ENCODE results near the gene ABR.
"Not testable (repeated sequence)": the region's sequence is repeated elsewhere in the genome, so short reads cannot be mapped to it uniquely, and the experiment has no call there.

The ABR gene

DNA sequence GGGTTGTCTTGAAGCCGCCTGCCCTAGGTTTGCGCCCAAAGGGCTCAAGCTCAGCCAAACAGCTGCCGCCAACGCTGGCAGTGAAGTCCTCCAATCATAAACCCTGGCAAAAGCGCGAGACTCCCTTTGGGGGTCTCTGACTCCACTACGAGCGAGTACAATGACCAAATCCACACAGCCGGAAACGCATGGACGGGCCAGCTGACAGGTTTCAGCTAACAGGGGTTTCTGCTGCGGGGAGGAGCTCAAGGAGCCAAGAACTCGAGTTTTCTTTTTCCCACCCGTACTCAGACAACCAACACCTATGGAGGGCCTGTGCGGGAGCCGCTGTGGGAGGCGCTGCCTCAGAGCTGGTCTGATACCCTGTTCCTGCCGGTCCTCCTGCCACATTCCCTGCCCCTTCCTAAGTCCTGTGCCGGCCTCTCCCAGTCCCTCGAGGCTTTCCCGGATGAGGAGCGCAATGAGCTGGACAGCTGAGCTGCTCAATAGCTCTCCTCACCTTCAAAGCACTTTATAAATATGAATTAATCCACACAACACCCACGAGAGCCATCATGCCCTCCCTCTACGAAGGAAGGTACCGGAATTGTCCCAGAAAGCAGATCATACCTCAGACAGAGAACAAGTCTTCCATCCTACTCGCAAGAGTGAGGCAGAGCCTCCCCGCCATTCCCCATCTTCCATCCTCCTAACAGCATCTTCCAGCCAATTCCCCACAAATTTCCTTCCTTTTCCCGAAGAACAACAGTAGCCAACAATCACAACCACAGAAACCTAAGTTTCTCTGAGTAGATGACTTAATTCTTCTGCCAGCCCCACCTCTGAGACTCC lies 6.1 kb downstream of the ABR start:
- no peak for DNase-seq (ENCODE audit: low spot score)

DNA sequence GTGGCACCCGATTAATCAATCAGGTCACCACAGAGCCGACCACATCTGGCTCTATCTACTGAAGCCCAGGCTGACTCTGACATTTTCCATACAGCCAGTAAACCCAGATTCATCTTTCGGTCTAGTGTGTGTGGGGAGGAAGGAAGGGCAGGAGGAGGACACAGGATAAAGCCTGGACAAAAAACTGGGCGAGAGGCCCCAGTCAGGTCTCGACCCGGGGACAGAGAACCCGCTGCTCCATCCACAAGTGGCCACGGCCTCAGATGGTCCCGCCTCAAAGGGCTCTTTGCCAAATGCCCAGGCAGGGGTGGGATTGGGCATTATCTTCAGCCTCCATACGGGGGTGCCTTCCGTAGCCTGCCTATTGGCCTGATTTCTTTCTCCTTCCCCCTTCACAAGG lies 7.8 kb downstream of the ABR start:
- no peak for DNase-seq (ENCODE audit: low spot score)

DNA sequence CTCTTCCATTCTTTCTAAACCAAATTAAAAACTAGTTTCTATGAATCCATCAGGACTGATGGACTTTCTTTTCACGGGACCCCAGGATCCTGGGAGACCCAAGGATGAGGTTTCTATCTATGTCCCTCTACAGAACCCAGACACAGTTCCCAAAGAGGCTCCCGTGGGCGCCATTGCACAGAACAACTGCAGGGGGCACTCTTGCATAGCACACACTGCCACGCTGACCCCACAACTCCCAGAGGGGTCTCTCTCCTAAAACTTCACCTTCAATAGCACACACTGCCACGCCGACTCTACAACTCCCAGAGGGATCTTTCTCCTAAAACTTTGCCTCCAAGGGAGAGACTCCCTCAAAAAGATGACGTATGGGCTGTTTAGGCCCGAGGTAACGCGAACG lies 9.0 kb downstream of the ABR start:
- DNase-seq (ENCODE audit: low spot score), result no peak

DNA sequence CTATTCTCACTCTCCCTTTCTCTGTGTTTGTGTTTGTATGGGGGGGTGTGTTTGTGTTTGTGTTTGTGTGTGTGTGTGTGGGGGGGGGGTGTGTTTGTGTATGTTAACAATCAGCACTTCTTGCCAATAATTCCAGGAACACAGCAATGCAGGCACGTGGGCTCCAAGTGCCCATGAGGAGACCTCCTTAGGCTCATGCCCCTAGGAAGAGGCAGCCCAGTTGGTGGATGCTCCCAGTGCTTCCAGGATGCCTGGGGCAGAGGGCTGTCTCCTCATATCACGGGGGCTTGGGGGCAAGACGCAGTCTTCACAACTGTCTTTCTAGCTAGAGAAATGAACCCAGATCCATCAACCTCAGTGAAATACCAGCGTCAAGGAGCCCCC lies 9.9 kb downstream of the ABR start:
- DNase-seq (ENCODE audit: low spot score), result no peak

DNA sequence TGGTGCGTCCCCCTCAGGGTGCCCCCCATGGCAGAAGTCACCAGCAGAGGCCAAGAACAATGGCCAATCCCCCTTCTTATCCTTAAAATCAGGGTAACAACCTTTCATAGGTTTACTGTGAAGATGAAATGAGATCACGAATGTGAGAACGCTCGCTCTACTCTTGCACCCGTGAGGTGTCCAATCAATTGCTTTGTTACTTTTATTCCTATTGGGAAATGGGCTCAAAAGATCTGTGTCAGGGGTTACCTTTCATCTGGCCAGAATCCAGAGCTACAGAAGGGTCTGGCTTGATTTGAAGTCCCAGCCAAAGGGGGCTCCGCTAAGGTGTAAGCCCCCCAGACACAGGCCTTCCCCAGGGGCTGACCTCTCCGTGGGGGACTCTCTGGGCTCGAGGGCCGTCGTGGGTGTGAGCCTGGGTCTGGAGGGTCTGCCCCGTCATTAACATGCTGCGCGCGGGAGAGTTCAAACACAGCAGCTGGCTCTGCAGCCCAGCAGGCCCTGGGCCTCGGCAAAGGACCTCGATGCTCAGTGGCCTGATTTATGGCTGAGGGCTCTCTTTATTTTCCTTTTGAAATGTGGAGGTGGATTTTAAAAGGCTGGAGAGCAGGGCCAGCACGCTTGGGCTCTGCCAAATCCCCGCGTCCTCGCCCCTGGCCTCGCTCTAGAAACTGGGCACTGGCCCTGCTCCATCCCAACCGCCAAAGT lies 10.4 kb downstream of the ABR start:
- no peak for DNase-seq (ENCODE audit: low spot score)

DNA sequence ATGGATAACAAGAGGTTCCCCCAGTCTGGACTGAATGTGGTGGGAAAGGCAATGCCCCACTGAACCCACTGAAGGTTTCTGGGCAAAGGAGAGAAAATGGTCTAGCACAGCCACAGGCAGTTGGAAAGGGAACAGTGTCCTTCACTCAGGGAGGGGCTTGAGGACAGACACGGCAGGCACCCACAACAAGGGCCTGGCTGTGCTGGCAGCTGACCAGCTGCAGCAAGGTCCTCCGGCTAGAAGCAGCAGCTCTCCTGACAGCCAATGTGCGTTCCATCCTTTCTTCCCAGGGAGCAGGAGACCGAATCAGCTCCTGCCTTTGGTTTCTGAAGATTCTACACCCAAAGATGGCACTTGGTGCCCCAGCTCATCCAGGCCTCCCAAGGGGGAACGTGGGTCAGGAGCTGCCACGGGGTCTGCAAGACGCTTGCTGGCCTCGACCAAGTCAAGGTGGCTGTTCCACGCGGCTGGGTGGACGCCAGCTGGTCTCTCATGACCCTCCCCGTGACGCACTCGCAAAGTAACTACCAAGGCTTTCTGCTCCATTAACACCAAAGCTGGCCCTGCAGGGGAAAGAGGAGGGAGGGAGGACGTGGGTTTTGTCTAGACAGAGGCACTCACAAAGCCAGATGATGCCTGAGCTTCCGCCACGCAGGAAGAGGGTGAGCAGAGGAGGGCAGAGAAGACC lies 11.1 kb downstream of the ABR start:
- DNase-seq (ENCODE audit: low spot score), result no peak

DNA sequence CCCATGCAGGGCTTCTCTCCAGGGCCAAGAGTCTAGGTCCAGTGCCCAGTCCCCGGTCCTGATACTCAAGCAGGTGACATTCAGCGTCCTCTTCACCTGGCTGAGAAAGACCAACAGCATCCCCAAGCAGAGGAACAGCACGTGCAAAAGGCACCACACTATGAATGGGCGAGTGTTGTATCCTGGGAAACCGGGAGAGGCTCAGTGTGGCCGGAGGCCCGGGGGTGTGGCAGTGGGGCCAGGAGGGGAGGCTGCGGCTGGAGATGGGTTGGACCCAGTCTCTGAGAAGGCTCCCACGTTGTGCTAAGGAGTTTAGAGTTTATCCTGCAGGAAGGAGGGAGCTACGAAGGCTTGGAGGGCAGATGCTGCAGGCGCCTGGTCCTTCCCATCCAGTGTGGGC lies 13.5 kb downstream of the ABR start:
- DNase-seq (ENCODE audit: low spot score), result no peak

DNA sequence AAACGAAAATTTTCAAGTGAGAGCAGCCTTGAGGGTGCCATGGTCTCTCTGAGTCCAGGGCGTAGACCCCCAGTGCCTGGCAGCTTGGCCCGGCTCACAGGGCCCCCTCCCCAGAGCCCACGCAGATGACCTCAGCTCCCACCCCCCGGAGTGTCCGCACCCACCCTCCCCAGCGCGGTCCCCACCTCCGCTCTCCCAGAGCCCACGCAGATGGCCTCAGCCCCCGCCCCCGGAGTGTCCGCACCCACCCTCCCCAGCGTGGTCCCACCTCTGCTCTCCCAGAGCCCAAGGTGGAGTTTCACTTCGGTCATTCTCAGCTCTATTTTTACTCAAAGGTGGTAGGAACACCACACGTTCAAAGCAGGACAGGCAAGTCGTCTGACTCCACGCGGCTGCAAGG lies 13.9 kb downstream of the ABR start:
- DNase-seq (ENCODE audit: low spot score), result no peak

DNA sequence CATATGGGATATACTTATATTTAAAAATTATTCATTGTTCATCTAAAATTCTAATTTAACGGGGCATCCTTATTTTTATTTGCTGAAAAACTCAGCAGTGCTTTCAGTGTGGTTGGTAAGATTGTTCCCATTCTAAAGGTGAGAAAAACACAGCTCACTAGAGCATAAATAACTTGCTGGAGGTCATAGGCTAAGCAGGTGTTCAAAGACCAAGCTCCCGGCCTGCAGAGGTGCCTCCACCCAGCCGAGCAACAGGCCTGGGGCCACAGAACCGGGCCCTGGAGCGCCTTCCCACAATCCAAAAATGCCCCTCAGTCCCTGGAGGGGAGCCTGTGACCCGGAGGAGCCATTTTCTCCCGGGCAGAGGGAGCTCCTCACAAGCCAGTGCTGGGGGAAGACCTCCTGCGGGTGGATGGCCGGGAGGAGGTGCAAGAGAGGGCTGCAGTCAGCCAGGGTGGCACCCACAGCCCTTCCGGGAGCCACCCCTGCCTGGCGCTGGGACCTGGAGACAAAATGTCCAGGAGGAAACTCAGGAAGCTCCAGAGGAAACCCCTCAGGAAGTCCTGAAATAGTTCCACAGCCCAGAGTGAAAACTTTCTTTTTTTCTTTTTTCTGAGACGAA lies 14.7 kb downstream of the ABR start:
- DNase-seq (ENCODE audit: low spot score), result no peak

DNA sequence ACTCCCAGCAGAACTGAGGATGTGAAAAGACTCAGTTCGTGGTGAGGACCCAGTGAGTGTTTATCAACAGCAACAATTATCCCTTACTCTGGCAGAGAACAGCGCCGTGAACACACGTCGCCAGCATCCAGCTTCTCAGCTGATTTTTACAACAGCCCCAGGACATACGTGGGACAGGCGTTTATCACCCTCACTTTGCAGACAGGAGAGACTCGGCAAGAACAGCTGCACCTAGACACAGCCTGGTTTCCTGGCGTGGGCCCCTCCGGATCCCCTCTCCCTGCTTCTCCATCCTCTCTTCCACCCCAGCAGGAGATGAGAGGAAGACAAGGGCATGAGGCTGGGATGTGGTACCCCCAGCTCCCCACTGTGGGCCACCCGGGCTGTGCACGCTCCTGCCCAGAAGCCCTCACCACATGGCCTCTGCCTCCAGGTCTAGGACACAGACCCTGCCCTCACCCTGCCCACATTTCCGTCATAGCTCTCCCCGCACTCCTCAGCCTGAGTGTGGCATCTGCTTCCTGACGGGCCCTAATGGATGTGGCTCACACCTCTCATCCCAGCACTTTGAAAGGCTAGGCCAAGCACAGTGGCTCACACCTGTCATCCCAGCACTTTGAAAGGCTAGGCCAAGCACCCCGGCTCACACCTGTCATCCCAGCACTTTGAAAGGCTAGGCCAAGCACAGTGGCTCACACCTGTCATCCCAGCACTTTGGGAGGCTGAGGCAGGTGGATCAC lies 17.5 kb downstream of the ABR start:
- DNase-seq (ENCODE audit: low spot score), result no peak

DNA sequence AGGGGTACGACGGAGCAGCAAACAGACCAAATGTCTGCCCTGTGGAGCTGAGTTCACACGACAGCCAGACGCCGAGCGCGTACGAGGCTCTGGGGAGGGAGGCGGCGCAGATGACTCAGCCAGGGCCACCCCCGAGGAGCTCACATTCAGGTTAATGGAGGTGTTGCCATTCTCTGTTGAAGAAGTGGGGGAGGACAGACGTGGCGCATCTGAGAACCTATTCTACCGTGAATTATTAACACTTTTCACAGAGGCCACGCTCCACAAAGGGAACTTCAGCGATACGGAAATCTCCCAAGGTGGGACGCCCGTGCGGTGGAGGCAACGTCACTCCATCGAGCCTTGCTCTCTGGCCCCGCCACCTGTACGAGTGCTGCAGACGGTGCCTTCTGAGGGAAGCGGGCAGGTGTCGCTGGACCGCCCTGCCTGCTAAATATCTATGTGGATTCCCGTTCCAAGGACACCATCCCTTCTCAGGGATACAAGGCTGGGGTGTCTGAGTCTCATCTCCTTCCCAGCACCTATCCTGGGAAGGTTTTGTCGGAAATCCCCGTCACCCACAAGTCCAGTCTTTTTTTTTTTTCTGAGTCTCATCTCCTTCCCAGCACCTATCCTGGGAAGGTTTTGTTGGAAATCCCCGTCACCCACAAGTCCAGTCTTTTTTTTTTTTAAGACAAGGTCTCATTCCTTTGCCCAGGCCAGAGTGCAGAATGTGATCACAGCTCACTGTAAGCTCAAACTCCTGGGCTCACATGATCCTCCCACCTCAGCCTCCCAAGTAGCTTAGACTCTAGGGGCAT lies 19.0 kb downstream of the ABR start:
- no peak for DNase-seq (ENCODE audit: low spot score)

DNA sequence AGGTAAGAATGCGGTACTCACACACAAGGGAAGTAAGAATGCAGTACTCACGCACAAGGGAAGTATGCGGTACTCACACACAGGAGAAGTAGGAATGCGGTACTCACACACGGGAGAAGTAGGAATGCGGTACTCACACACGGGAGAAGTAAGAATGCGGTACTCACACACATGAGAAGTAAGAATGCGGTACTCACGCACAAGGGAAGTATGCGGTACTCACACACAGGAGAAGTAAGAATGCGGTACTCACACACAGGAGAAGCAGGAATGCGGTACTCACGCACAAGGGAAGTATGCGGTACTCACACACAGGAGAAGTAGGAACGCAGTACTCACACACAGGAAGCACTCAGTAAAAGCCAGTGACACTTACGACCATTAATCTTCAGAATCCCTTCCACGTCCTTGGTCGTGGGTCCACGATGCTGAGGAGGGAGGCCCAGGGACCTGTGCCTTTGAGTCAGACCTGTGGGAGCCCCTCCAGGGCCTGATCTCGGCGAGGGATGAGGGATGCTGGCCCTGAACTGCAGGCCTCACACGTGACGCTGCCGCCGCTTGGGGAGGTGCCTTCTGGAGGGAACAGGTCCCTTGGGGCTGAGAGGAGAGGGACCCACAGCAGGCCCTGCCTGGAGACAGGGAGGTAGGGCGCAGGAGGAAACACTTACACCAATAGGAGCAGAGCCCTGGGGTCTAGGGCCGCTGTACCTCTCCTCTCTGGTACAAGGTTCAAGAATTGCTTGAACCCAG lies 20.2 kb downstream of the ABR start:
- DNase-seq (ENCODE audit: low spot score), result no peak

DNA sequence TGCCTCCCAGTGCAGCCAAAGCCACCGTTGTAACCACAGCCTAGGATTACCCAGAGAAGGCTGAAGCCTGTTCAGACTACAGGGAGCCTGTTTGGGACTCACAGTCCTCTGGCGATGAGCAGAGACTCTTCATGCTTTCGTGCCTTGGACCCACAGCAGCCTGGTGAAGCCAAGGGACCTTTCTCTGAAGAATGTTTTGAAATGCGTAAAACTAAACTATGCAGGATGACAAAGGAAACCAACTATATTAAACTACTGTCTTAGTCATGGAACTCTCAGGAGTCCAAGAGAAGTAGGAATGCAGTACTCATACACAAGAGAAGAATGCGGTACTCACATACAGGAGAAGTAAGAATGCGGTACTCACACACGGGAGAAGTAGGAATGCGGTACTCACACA lies 20.9 kb downstream of the ABR start:
- no peak for DNase-seq (ENCODE audit: low spot score)

DNA sequence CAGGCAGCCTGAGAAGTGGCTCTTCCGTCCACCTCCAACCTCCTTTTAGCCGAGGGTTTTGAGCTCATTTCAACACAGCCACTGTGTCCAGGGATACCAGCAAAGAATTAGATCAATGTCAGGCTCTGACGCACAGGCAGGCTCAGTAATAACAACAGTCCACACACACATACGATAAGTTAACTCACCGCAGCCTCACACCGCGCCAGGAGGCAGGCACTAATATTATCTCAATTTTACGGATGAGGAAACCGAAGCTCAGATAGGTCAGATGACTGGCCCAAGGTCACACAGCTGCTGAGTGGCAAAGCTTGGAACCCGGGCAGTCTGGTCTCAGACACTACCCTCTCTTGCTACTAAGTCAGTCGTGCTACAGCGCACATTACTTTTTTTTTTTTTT lies 22.9 kb downstream of the ABR start:
- DNase-seq (ENCODE audit: low spot score), result no peak

DNA sequence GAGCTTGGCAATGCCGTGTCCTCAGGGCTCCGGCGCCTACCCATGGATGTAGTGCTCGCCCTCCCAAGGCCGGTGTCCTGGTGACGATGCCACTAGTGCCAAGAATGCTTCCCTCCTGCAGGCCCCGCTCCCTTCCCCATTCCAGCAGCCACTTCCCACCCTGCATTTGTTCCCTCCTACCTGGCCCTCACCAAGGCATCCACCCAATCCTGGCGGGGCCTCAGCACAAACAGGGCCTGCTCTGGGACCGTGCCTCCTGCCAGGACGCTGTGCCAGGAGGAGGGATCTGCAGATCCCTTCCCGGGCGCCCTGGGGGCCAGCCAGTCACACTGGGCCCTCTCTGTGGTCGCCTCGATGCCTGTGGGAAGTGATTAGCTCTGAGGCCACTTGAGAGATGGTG lies 25.1 kb downstream of the ABR start:
- no peak for DNase-seq (ENCODE audit: low spot score)

DNA sequence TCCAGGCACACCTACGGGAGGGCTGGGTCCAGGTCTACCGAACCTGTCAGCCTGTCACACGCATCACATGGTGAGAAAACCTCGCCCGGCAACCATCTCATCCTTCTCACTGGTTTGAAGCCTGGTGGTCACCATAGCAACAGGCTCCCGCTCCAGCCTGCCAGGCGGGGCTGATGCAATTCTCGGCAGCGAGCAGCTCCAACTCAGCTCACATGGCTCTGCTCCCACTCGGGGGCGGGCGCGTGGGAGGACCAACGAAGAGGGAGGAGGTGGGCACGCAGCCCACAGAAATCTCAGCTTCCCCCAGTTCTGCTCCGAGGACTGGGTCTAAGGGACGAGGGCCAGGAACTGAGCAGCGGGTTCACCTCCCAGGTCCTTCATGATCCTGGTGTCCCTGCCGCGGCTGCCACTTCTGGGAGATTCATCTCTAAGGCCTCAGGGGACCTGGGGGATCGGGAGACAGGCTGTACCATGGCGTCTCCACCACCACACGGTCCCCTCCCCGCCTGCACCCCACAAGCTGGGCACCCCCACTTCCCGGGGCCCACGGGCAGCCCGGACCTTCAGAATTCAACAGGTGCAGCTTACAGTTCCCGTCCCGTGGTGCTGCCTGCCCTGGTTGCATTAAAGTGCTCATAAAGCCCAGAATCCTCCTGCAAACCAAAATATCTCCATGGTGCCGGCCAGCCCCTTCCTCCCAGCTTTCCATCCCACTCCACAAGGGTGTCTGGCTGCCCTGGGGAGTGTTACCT lies 25.8 kb downstream of the ABR start:
- DNase-seq (ENCODE audit: low spot score), result peak; percentile 82

DNA sequence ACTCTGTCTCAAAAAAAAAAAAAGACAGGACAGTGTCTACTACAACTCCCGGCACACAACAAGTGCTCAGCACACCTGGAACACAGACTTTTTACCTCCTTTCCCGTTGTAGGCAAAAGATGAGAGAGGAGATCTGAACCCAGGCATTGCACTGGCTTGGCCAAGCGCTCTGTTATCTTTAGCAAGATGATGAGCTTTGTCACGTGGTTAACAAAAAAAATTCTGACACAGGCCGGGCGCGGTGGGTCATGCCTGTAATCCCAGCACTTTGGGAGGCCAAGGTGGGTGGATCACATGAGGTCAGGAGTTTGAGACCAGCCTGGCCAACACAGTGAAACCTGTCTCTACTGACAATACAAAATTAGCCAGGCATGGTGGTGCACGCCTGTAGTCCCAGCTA lies 27.2 kb downstream of the ABR start:
- DNase-seq (ENCODE audit: low spot score), result not testable (repeated sequence)

DNA sequence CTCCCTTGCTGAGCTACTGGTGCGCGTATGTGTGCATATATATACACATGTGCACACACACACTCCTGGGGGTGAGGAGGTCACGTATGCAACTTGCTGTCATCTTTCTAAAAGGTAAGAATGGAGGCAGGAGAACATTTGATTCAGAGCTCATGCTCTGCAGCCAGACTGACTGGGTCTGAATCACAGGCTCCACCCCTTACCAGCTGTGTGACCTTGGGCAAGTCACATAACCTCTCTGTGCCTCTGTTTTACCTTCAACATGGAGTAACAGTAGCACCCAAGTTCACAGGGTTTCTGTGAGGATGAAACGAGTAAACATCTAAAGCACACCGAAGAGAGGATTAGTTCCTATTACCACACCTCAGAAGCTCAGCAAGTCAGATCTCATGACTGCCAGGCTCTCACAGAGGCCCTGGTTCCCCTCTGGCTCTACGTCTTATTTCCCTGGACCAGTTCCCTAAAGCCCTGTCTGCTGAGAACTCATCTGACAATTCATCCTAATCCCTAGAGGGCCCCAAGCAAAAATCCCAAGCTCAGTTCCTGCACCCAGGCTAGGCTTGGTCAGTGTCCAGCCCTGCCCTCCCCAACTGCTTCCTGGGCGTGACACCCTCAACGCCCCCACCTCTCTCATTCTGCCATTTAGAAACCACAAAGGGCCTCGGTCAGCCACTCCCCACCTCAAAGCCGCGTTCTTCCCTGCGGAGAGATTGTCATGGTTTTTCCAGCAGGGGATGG lies 28.7 kb downstream of the ABR start:
- DNase-seq (ENCODE audit: low spot score), result no peak

DNA sequence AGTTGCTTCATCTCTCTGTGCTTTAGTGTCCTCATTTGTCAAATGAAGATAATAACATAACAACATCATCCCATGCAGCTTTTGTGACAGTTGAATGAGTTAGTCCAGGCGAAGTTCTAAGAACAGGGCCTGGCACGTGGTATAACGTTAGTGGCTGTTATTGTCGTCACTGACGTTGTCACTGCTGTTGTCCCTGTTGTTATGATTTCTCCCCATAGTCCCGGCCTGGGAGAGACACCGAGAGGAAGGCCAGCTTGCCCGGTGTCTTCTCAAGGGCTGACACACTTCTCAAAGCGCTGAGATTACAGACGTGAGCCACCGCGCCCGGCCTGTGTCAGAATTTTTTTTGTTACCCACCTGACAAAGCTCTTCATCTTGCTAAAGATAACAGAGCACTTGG lies 29.9 kb downstream of the ABR start:
- no peak for DNase-seq (ENCODE audit: low spot score)

Data from cerebellar cortex (tissue), 1 donor.